ENCODE measurements around the gene CPVL. TPM values are rescaled to one million over a fixed set of nuclear protein-coding genes. Genes with fewer than 3 reads are reported as not detected.

Gene CPVL
- total and polyA plus RNA-seq, 11 donors: 68.8 to 247 (median 134) TPM

DNA sequence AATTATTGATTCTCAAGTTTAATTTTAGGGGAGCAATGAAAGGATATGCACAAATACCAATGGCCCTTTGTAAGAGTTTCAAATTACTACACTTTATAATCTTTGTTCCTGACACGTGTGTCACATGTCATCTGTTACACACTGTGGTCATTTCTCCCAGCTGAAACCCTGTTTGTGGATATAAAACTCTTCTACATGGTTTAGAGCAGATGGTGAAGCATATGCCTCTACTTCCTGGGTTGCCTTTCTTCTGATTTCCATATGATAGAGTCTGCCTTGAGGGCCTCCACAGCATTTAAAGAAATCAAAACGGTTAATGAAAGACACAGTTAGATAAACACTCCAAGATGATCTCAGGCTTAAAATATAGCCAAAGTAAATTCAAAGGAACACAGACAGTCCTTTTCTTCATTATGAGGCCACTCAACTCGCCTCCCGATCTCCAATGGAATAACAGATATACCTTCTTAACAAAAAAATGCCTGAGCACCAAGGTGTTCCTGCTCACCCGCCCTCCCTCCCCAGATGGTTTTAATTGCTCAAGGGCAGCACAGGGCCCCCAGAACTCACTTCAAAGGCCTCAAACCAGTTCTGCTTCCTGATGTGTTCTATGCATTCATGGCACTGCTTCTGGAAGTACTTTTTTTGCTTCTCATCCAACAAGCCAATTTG is 75.0 kb downstream of the CPVL start:
- H3K36me3 ChIP-seq: peaks cover 0 to 16% (median 0%) of the 10 kb centered on the region in 9 donors
- ATAC-seq (no peak), DNase-seq (no peak)
- H3K4me1 ChIP-seq: peaks cover 0 to 3% (median 0%) of the 10 kb centered on the region in 12 donors
- intact Hi-C loops (cut with DNase I): no loop called here
- 73 to 79% (median 75%) methylated on average over 5 of the region's 5 CpGs for WGBS, 4 donors
- H3K4me3 ChIP-seq: no peak overlapping the region
- no peak overlapping the region for H3K27ac ChIP-seq
- no peaks in the 10 kb centered on the region for H3K27me3 ChIP-seq
- TF ChIP-seq CTCF (IDR thresholded peaks at IDR 0.05) (no peak), POLR2A (IDR thresholded peaks at IDR 0.05) (no peak)
- no peaks in the 10 kb centered on the region for H3K9me3 ChIP-seq

GRCh38 chr7:29066641-29067040 is 79.7 kb downstream of the CPVL start:
- H3K27me3 ChIP-seq: no peaks in the 10 kb centered on the region
- ATAC-seq: no peak
- WGBS, 4 donors: 88 to 95% (median 94%) methylated on average over 2 of the region's 2 CpGs
- no peak overlapping the region for H3K27ac ChIP-seq
- peaks cover 0 to 3% (median 0%) of the 10 kb centered on the region in 12 donors for H3K4me1 ChIP-seq
- H3K4me3 ChIP-seq: no peak overlapping the region
- no peak for DNase-seq
- TF ChIP-seq POLR2A (IDR thresholded peaks at IDR 0.05) (no peak), CTCF (IDR thresholded peaks at IDR 0.05) (no peak)
- H3K36me3 ChIP-seq: peaks cover 0 to 20% (median 0%) of the 10 kb centered on the region in 9 donors
- intact Hi-C loops (cut with DNase I): no loop called here
- H3K9me3 ChIP-seq: no peaks in the 10 kb centered on the region

GRCh38 chr7:29065181-29065857 is 81.0 kb downstream of the CPVL start:
- TF ChIP-seq POLR2A (IDR thresholded peaks at IDR 0.05) (no peak), CTCF (IDR thresholded peaks at IDR 0.05) (no peak)
- H3K27me3 ChIP-seq: no peaks in the 10 kb centered on the region
- H3K27ac ChIP-seq: no peak overlapping the region
- WGBS, 4 donors: 73 to 85% (median 78%) methylated on average over 5 of the region's 5 CpGs
- DNase-seq (no peak), ATAC-seq (no peak)
- H3K36me3 ChIP-seq: peaks cover 0 to 10% (median 0%) of the 10 kb centered on the region in 9 donors
- H3K4me3 ChIP-seq: no peak overlapping the region
- no peaks in the 10 kb centered on the region for H3K9me3 ChIP-seq
- H3K4me1 ChIP-seq: no peaks in the 10 kb centered on the region
- intact Hi-C loops (cut with DNase I): no loop called here

- H3K36me3 ChIP-seq: peaks cover 0 to 5% (median 0%) of the 10 kb centered on the region in 9 donors
- intact Hi-C loops (cut with DNase I): no loop called here
- no peak for TF ChIP-seq POLR2A (IDR thresholded peaks at IDR 0.05)
- TF ChIP-seq CTCF (IDR thresholded peaks at IDR 0.05): no peak
- no peak for ATAC-seq
- no peak for DNase-seq
- no peak overlapping the region for H3K27ac ChIP-seq
- no peak overlapping the region for H3K4me3 ChIP-seq
- WGBS, 4 donors: 70 to 74% (median 72%) methylated on average over 2 of the region's 2 CpGs
- H3K27me3 ChIP-seq: no peaks in the 10 kb centered on the region
- no peaks in the 10 kb centered on the region for H3K4me1 ChIP-seq
- peaks cover 0 to under 1% (median 0%) of the 10 kb centered on the region in 12 donors for H3K9me3 ChIP-seq
These were observed 82.5 kb downstream of the CPVL start for GRCh38 chr7:29063872-29064271.

All from heart left ventricle (tissue), 16 donors.